Epidermal melanocyte (primary cell): ENCODE measurements around the gene CCDC9B.

Source experiments
- DNase-seq: peaks from one replicate; pipeline ENCODE4 v3.0.0; 2011; ENCODE audit warnings: low spot score; ENCODE audit not compliant: insufficient read length

The CCDC9B gene

GRCh38 chr15:40293006-40293405, 47.7 kb downstream of the CCDC9B start:
- no peak for DNase-seq

- DNase-seq = no peak
Observed at GRCh38 chr15:40292246-40292645, 48.5 kb downstream of the CCDC9B start.

GRCh38 chr15:40290918-40291574, 49.7 kb downstream of the CCDC9B start:
- peak; percentile 67 for DNase-seq

GRCh38 chr15:40290545-40290917, 50.2 kb downstream of the CCDC9B start:
- no peak for DNase-seq

- DNase-seq = no peak
Observed at GRCh38 chr15:40289140-40289775, 51.5 kb downstream of the CCDC9B start.

- DNase-seq = no peak
Observed at GRCh38 chr15:40287968-40288367, 52.8 kb downstream of the CCDC9B start.

- no peak for DNase-seq
Observed at GRCh38 chr15:40287505-40287904, 53.2 kb downstream of the CCDC9B start.

GRCh38 chr15:40286794-40287193, 53.9 kb downstream of the CCDC9B start:
- DNase-seq = no peak

GRCh38 chr15:40286061-40286532, 54.6 kb downstream of the CCDC9B start:
- DNase-seq = no peak

- DNase-seq = no peak
Observed at GRCh38 chr15:40285554-40286011, 55.2 kb downstream of the CCDC9B start.

- DNase-seq = no peak
Observed at GRCh38 chr15:40285151-40285550, 55.6 kb downstream of the CCDC9B start.

- DNase-seq = no peak
Observed at GRCh38 chr15:40283615-40284300, 57.0 kb downstream of the CCDC9B start.

GRCh38 chr15:40282869-40283614, 57.7 kb downstream of the CCDC9B start, which contains the start of gene ANKRD63:
TSS of gene ANKRD63 (minus strand) at chr15:40283064. CDS start at chr15:40282586, 478 bp downstream.
- DNase-seq = no peak

GRCh38 chr15:40282147-40282868, 58.4 kb downstream of the CCDC9B start:
- DNase-seq = no peak

- no peak for DNase-seq
Observed at GRCh38 chr15:40281801-40282146, 59.0 kb downstream of the CCDC9B start.
